Measurements from ENCODE around the gene DPP8. TPM values are rescaled to one million over a fixed set of nuclear protein-coding genes. Genes with fewer than 3 reads are reported as not detected.

The DPP8 gene
- total and polyA plus RNA-seq, 2 experiments from 2014 or later: 21.7 to 33.5 TPM

GRCh38 chr15:65541231-65541820 is 23.8 kb upstream of the DPP8 start:
- Histone ChIP-seq H3K79me2 (replicated peaks; ENCODE audit: insufficient read depth) (peaks cover 98% of the 10 kb centered on the region), H3K27ac (ENCODE audit: low read depth) (no peak overlapping the region), H3K9me2 (ENCODE audit: insufficient read depth) (no peaks in the 10 kb centered on the region), H2AFZ (no peak overlapping the region), H3K36me3 (ENCODE audit: insufficient read depth) (no peaks in the 10 kb centered on the region), H3K4me2 (no peak overlapping the region), H3F3A (replicated peaks; ENCODE audit: low read depth) (0 out of 2 replicates have a peak, but pooled peaks cover 3% of the 10 kb centered on the region), H3K4me1 (ENCODE audit: insufficient read depth) (no peaks in the 10 kb centered on the region), H3K27me3 (ENCODE audit: insufficient read depth) (no peaks in the 10 kb centered on the region), H4K20me1 (replicated peaks; ENCODE audit: insufficient read depth) (peaks cover 69% of the 10 kb centered on the region), H3K4me3 (no peak overlapping the region)
- H3K4me1 Mint-ChIP-seq: peaks cover 16% of the 10 kb centered on the region; the same call in 2 of the 3 replicates
- H3K4me3 Mint-ChIP-seq: no peak overlapping the region
- TF ChIP-seq POLR2AphosphoS5 (IDR thresholded peaks at IDR 0.05; ENCODE audit: low read depth) (no peak), STAT1 (IDR thresholded peaks at IDR 0.05; ENCODE audit: unreplicated experiment) (no peak), CTCF (conservative IDR thresholded peaks at IDR 0.05; ENCODE audit: low read depth in 2 of 2) (no peak), REST (IDR thresholded peaks at IDR 0.05; ENCODE audit: unreplicated experiment) (no peak), EZH2phosphoT487 (IDR thresholded peaks at IDR 0.05; ENCODE audit: unreplicated experiment) (no peak)
- DNase-seq (ENCODE audit: low spot score) (no peak), ATAC-seq (no peak)
- no peak overlapping the region for H3K27ac Mint-ChIP-seq
- no peaks in the 10 kb centered on the region for H3K9me3 Mint-ChIP-seq
- peaks cover 3% of the 10 kb centered on the region for H3K27me3 Mint-ChIP-seq (ENCODE audit: insufficient read depth, low read depth, poor library complexity)
- H3K36me3 Mint-ChIP-seq (ENCODE audit: low read depth): peaks cover 4% of the 10 kb centered on the region; the same call in 1 of the 3 replicates

- peaks cover 16% of the 10 kb centered on the region; the same call in 2 of the 3 replicates for H3K4me1 Mint-ChIP-seq
- Histone ChIP-seq H3K4me2 (no peak overlapping the region), H3K4me3 (no peak overlapping the region), H4K20me1 (replicated peaks; ENCODE audit: insufficient read depth) (peaks cover 70% of the 10 kb centered on the region), H3K9me2 (ENCODE audit: insufficient read depth) (no peaks in the 10 kb centered on the region), H3K27ac (ENCODE audit: low read depth) (no peak overlapping the region), H3K4me1 (ENCODE audit: insufficient read depth) (no peaks in the 10 kb centered on the region), H2AFZ (no peak overlapping the region), H3K36me3 (ENCODE audit: insufficient read depth) (no peaks in the 10 kb centered on the region), H3F3A (replicated peaks; ENCODE audit: low read depth) (0 out of 2 replicates have a peak, but pooled peaks cover 3% of the 10 kb centered on the region), H3K27me3 (ENCODE audit: insufficient read depth) (no peaks in the 10 kb centered on the region), H3K79me2 (replicated peaks; ENCODE audit: insufficient read depth) (peaks cover 98% of the 10 kb centered on the region)
- H3K36me3 Mint-ChIP-seq (ENCODE audit: low read depth): peaks cover 8% of the 10 kb centered on the region; the same call in 1 of the 3 replicates
- peaks cover 3% of the 10 kb centered on the region for H3K27me3 Mint-ChIP-seq (ENCODE audit: insufficient read depth, low read depth, poor library complexity)
- no peak for DNase-seq (ENCODE audit: low spot score)
- ATAC-seq: no peak
- H3K9me3 Mint-ChIP-seq: no peaks in the 10 kb centered on the region
- peak overlapping the region; percentile 6; the same call in 1 of the 2 replicates for H3K27ac Mint-ChIP-seq
- H3K4me3 Mint-ChIP-seq: no peak overlapping the region
- TF ChIP-seq ZNF114 (CRISPR knock-in tag; IDR thresholded peaks at IDR 0.05) (no peak), EZH2 (IDR thresholded peaks at IDR 0.05; ENCODE audit: low read depth, unreplicated experiment) (no peak), ETS1 (IDR thresholded peaks at IDR 0.05) (no peak), CREB1 (CRISPR knock-in tag; IDR thresholded peaks at IDR 0.05; ENCODE audit: low read depth) (no peak), EZH2phosphoT487 (IDR thresholded peaks at IDR 0.05; ENCODE audit: unreplicated experiment) (no peak), NANOG (IDR thresholded peaks at IDR 0.05; ENCODE audit: borderline replicate concordance) (no peak), ZNF331 (CRISPR knock-in tag; IDR thresholded peaks at IDR 0.05; ENCODE audit: low read depth) (no peak), STAT1 (IDR thresholded peaks at IDR 0.05; ENCODE audit: unreplicated experiment) (no peak), POLR2AphosphoS5 (IDR thresholded peaks at IDR 0.05; ENCODE audit: low read depth) (no peak)
These were observed 22.8 kb upstream of the DPP8 start for GRCh38 chr15:65540314-65540713.
